Measurements from ENCODE around the gene NXNL2. TPM values are rescaled to one million over a fixed set of nuclear protein-coding genes. Genes with fewer than 3 reads are reported as not detected.

The NXNL2 gene
- total RNA-seq, 2 experiments from 2014 or later, result not detected

DNA sequence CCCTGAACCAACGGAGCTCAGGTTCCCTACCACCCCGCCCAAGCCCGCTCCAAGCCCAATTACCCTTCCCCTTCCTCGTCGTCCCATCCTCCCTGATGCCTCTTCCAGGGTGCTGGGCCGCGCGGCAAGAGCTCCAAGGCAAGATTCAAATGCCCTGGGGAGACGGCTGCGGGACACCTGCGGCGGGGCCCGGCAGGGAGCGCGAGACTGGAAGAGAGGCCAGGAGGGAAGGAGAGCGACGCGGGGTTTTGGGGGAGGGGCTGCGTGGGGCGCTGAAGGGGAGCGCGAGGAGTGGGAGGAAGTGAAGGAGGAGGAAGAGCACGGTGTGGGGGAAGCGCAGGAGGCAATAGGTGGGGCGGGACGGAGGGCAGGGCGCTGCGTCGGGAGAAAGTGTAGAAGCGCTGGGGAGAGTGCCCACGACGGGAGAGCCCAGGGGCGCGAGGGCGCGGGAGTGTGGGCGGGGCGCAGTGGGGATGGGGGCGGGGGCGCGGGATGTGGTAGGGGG, 975 bp upstream of the NXNL2 start:
- intact Hi-C loops (cut with micrococcal nuclease; ENCODE audit: unreplicated experiment), result no loop called here
- Histone ChIP-seq H3K4me1 (ENCODE audit: insufficient read depth, low read length, poor library complexity, severe bottlenecking) (no peaks in the 10 kb centered on the region), H3K4me2 (ENCODE audit: low read length) (no peak overlapping the region), H4K20me1 (ENCODE audit: insufficient read depth, low read length) (no peaks in the 10 kb centered on the region), H3K79me2 (ENCODE audit: insufficient read depth, low read depth, low read length) (no peaks in the 10 kb centered on the region), H3K9me3 (ENCODE audit: low read length) (no peaks in the 10 kb centered on the region), H3K36me3 (ENCODE audit: insufficient read depth, low read length) (no peaks in the 10 kb centered on the region), H3K4me3 (ENCODE audit: low read depth, low read length, poor library complexity, severe bottlenecking) (no peak overlapping the region), H3K27ac (ENCODE audit: low read depth, low read length, poor library complexity, severe bottlenecking) (no peak overlapping the region), H2AFZ (ENCODE audit: low read length) (no peak overlapping the region), H3K9me2 (ENCODE audit: insufficient read depth, low read length) (no peaks in the 10 kb centered on the region)
- TF ChIP-seq EZH2phosphoT487 (IDR thresholded peaks at IDR 0.05; ENCODE audit: borderline replicate concordance, low read depth, low read length), result no peak
- TF ChIP-seq, protein P1, sequence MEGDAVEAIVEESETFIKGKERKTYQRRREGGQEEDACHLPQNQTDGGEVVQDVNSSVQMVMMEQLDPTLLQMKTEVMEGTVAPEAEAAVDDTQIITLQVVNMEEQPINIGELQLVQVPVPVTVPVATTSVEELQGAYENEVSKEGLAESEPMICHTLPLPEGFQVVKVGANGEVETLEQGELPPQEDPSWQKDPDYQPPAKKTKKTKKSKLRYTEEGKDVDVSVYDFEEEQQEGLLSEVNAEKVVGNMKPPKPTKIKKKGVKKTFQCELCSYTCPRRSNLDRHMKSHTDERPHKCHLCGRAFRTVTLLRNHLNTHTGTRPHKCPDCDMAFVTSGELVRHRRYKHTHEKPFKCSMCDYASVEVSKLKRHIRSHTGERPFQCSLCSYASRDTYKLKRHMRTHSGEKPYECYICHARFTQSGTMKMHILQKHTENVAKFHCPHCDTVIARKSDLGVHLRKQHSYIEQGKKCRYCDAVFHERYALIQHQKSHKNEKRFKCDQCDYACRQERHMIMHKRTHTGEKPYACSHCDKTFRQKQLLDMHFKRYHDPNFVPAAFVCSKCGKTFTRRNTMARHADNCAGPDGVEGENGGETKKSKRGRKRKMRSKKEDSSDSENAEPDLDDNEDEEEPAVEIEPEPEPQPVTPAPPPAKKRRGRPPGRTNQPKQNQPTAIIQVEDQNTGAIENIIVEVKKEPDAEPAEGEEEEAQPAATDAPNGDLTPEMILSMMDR (conservative IDR thresholded peaks at IDR 0.05; ENCODE audit: low read length), result no peak
- POLR2A ChIA-PET, result no interaction called here
- no peak for DNase-seq (ENCODE audit: low spot score)
- no TSS peak for BruUV-seq (replicated peaks)
- CTCF ChIA-PET (ENCODE audit: unreplicated experiment), result no interaction called here

DNA sequence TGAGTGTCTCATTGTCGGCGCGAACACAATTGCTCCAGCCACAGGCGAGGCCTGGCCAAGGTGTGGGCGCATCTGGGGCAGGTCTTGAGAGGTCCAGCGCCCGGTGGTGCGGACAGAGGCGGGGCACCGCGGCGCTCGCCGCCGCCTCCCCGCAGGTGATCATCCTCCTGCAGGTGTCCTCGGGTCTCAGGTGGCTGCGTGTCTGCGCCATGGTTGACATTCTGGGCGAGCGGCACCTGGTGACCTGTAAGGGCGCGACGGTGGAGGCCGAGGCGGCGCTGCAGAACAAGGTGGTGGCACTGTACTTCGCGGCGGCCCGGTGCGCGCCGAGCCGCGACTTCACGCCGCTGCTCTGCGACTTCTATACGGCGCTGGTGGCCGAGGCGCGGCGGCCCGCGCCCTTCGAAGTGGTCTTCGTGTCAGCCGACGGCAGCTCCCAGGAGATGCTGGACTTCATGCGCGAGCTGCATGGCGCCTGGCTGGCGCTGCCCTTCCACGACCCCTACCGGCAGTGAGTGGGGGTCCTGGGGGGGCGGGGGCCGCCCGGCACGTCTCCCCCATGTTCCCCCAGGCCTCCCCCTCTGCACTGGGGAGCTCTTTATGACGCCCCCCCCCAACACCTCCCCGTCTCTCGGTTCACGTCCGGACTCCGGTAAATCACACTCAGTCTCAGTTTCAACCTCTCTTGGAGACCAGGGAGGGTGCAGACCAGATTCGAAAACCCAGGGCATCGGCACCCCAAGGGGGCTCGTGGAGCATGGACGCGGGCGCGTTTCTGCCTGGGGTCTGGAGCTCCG, 446 bp downstream of the NXNL2 start:
- Histone ChIP-seq H3K9me2 (ENCODE audit: insufficient read depth, low read length) (no peaks in the 10 kb centered on the region), H4K20me1 (ENCODE audit: insufficient read depth, low read length) (no peaks in the 10 kb centered on the region), H3K79me2 (ENCODE audit: insufficient read depth, low read depth, low read length) (no peaks in the 10 kb centered on the region), H3K27ac (ENCODE audit: low read depth, low read length, poor library complexity, severe bottlenecking) (no peak overlapping the region), H3K4me1 (ENCODE audit: insufficient read depth, low read length, poor library complexity, severe bottlenecking) (no peaks in the 10 kb centered on the region), H3K4me3 (ENCODE audit: low read depth, low read length, poor library complexity, severe bottlenecking) (no peak overlapping the region), H3K36me3 (ENCODE audit: insufficient read depth, low read length) (no peaks in the 10 kb centered on the region), H3K4me2 (ENCODE audit: low read length) (no peak overlapping the region), H3K9me3 (ENCODE audit: low read length) (no peaks in the 10 kb centered on the region), H2AFZ (ENCODE audit: low read length) (no peak overlapping the region)
- intact Hi-C loops (cut with micrococcal nuclease; ENCODE audit: unreplicated experiment), result no loop called here
- POLR2A ChIA-PET, result no interaction called here
- DNase-seq (ENCODE audit: low spot score), result no peak
- TF ChIP-seq, protein P1 (conservative IDR thresholded peaks at IDR 0.05; ENCODE audit: low read length), result no peak
- TF ChIP-seq EZH2phosphoT487 (IDR thresholded peaks at IDR 0.05; ENCODE audit: borderline replicate concordance, low read depth, low read length), result no peak
- CTCF ChIA-PET (ENCODE audit: unreplicated experiment), result no interaction called here
- BruUV-seq (replicated peaks), result no TSS peak

DNA sequence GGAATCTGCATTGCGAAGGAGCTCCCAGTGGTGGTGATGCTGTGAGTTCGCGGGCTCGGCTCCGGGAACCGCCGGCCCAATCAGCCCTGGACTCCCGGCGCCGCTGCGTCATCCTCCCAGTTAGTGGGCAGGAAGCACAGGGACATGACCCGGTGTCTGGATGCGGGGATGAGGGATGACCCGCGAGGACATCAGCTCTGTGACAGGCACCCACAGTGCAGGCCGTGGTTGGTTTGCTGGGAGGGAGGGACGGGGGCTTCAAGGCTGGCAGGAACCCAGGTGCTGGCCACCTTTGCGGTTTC, 996 bp downstream of the NXNL2 start:
- POLR2A ChIA-PET, result no interaction called here
- H3K4me1 ChIP-seq (ENCODE audit: insufficient read depth, low read length, poor library complexity, severe bottlenecking), result no peaks in the 10 kb centered on the region
- no peaks in the 10 kb centered on the region for H3K9me3 ChIP-seq (ENCODE audit: low read length)
- intact Hi-C loops (cut with micrococcal nuclease; ENCODE audit: unreplicated experiment), result no loop called here
- CTCF ChIA-PET (ENCODE audit: unreplicated experiment), result no interaction called here
- BruUV-seq (replicated peaks), result no TSS peak
- H3K4me2 ChIP-seq (ENCODE audit: low read length), result no peak overlapping the region
- TF ChIP-seq EZH2phosphoT487 (IDR thresholded peaks at IDR 0.05; ENCODE audit: borderline replicate concordance, low read depth, low read length), result no peak
- TF ChIP-seq, protein P1 (conservative IDR thresholded peaks at IDR 0.05; ENCODE audit: low read length), result no peak
- no peak for DNase-seq (ENCODE audit: low spot score)
- H3K9me2 ChIP-seq (ENCODE audit: insufficient read depth, low read length), result no peaks in the 10 kb centered on the region
- H3K79me2 ChIP-seq (ENCODE audit: insufficient read depth, low read depth, low read length), result no peaks in the 10 kb centered on the region
- H3K36me3 ChIP-seq (ENCODE audit: insufficient read depth, low read length), result no peaks in the 10 kb centered on the region
- no peak overlapping the region for H3K27ac ChIP-seq (ENCODE audit: low read depth, low read length, poor library complexity, severe bottlenecking)
- H2AFZ ChIP-seq (ENCODE audit: low read length), result no peak overlapping the region
- no peaks in the 10 kb centered on the region for H4K20me1 ChIP-seq (ENCODE audit: insufficient read depth, low read length)
- no peak overlapping the region for H3K4me3 ChIP-seq (ENCODE audit: low read depth, low read length, poor library complexity, severe bottlenecking)

All from OCI-LY7 (cell line).